Liver (tissue), 3 donors: Measurements from ENCODE around the gene PITPNM3.

Experiments
- GABPA ChIP-seq, 2 donors: IDR thresholded peaks in 1 of 2; conservative IDR thresholded peaks in 1 of 2; 2 replicates each; pipeline ENCODE4 v1.6.1; 2016; ENCODE audit warnings: antibody characterized with exemption in 2 of 2, mild to moderate bottlenecking in 1 of 2, moderate library complexity in 1 of 2
- SP1 ChIP-seq: IDR thresholded peaks from 2 replicates; pipeline ENCODE4 v1.6.1; 2018; ENCODE audit warnings: antibody characterized with exemption, mild to moderate bottlenecking
- TAF1 ChIP-seq: conservative IDR thresholded peaks from 2 replicates; pipeline ENCODE4 v1.6.1; 2016; ENCODE audit warnings: antibody characterized with exemption, mild to moderate bottlenecking
- YY1 ChIP-seq: IDR thresholded peaks from 2 replicates; pipeline ENCODE4 v1.6.1; 2016; ENCODE audit warnings: antibody characterized with exemption, mild to moderate bottlenecking
- TF ChIP-seq, protein P1 (sequence below): fragments of 150-350 bp; IDR thresholded peaks from 2 replicates; pipeline ENCODE4 v1.5.1; 2017; ENCODE audit warnings: improper control_type of control experiment, low read depth, low read length; ENCODE audit not compliant: missing input control
- TF ChIP-seq, protein P2 (sequence below): IDR thresholded peaks from 2 replicates; pipeline ENCODE4 v1.6.1; 2016; ENCODE audit warnings: antibody characterized with exemption
- TF ChIP-seq, protein P3 (sequence below): IDR thresholded peaks from 2 replicates; pipeline ENCODE4 v1.6.1; 2016; ENCODE audit warnings: antibody characterized with exemption, mild to moderate bottlenecking
- TF ChIP-seq, protein P4 (sequence below): IDR thresholded peaks from 2 replicates; pipeline ENCODE4 v1.6.1; 2016; ENCODE audit warnings: antibody characterized with exemption
- TF ChIP-seq, protein P5 (sequence below): IDR thresholded peaks from 2 replicates; pipeline ENCODE4 v1.6.1; 2016; ENCODE audit warnings: antibody characterized with exemption
- donor health status: healthy.
- donor health status: healthy.

DNA sequence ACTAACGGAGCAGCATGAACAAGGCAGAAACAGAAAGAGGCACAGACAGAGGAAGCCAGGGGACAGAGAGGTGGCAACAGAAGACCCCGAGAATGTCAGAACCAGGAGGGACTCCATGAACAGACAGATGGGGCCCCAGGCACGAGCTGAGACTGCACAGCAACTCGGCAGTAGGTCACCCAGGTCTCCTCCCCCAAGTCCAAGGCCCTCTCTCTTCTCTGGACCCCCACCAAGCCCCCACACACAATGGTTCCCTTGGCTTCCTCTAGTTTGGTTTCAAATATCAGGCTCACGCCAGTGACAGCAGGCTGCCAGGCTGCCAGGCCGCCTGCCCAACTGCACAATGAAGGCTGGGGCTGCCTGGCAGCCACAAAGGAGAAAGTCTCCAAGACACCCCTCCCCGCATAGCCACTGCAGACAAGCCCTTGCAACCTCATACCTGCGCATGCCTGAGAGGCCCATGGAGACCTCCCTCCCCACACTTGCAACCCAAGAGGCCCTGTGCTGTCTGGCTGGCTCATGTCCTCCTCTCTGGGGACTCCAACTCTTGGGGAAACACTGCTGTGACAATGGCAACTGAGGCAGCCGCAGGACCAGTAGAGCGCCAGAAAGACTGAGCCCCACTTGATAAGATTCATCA lies 57.3 kb downstream of the PITPNM3 start:
- TF ChIP-seq, protein P1, sequence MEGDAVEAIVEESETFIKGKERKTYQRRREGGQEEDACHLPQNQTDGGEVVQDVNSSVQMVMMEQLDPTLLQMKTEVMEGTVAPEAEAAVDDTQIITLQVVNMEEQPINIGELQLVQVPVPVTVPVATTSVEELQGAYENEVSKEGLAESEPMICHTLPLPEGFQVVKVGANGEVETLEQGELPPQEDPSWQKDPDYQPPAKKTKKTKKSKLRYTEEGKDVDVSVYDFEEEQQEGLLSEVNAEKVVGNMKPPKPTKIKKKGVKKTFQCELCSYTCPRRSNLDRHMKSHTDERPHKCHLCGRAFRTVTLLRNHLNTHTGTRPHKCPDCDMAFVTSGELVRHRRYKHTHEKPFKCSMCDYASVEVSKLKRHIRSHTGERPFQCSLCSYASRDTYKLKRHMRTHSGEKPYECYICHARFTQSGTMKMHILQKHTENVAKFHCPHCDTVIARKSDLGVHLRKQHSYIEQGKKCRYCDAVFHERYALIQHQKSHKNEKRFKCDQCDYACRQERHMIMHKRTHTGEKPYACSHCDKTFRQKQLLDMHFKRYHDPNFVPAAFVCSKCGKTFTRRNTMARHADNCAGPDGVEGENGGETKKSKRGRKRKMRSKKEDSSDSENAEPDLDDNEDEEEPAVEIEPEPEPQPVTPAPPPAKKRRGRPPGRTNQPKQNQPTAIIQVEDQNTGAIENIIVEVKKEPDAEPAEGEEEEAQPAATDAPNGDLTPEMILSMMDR = no peak
- TF ChIP-seq TAF1 = no peak
- TF ChIP-seq, protein P2, sequence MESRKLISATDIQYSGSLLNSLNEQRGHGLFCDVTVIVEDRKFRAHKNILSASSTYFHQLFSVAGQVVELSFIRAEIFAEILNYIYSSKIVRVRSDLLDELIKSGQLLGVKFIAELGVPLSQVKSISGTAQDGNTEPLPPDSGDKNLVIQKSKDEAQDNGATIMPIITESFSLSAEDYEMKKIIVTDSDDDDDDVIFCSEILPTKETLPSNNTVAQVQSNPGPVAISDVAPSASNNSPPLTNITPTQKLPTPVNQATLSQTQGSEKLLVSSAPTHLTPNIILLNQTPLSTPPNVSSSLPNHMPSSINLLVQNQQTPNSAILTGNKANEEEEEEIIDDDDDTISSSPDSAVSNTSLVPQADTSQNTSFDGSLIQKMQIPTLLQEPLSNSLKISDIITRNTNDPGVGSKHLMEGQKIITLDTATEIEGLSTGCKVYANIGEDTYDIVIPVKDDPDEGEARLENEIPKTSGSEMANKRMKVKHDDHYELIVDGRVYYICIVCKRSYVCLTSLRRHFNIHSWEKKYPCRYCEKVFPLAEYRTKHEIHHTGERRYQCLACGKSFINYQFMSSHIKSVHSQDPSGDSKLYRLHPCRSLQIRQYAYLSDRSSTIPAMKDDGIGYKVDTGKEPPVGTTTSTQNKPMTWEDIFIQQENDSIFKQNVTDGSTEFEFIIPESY = no peak
- TF ChIP-seq, protein P3, sequence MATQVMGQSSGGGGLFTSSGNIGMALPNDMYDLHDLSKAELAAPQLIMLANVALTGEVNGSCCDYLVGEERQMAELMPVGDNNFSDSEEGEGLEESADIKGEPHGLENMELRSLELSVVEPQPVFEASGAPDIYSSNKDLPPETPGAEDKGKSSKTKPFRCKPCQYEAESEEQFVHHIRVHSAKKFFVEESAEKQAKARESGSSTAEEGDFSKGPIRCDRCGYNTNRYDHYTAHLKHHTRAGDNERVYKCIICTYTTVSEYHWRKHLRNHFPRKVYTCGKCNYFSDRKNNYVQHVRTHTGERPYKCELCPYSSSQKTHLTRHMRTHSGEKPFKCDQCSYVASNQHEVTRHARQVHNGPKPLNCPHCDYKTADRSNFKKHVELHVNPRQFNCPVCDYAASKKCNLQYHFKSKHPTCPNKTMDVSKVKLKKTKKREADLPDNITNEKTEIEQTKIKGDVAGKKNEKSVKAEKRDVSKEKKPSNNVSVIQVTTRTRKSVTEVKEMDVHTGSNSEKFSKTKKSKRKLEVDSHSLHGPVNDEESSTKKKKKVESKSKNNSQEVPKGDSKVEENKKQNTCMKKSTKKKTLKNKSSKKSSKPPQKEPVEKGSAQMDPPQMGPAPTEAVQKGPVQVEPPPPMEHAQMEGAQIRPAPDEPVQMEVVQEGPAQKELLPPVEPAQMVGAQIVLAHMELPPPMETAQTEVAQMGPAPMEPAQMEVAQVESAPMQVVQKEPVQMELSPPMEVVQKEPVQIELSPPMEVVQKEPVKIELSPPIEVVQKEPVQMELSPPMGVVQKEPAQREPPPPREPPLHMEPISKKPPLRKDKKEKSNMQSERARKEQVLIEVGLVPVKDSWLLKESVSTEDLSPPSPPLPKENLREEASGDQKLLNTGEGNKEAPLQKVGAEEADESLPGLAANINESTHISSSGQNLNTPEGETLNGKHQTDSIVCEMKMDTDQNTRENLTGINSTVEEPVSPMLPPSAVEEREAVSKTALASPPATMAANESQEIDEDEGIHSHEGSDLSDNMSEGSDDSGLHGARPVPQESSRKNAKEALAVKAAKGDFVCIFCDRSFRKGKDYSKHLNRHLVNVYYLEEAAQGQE = no peak
- TF ChIP-seq, protein P4, sequence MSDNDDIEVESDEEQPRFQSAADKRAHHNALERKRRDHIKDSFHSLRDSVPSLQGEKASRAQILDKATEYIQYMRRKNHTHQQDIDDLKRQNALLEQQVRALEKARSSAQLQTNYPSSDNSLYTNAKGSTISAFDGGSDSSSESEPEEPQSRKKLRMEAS = no peak
- TF ChIP-seq, protein P5, sequence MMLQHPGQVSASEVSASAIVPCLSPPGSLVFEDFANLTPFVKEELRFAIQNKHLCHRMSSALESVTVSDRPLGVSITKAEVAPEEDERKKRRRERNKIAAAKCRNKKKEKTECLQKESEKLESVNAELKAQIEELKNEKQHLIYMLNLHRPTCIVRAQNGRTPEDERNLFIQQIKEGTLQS = no peak
- no peak for TF ChIP-seq GABPA (IDR thresholded peaks at IDR 0.05 in 1 of 2, conservative IDR thresholded peaks at IDR 0.05 in 1 of 2)
- no peak for TF ChIP-seq SP1
- TF ChIP-seq YY1 = no peak
